NCI-H1694 treated with DMSO at 0.1 percent for 48 hours (cell line): Measurements from ENCODE around the gene COX6B2.
"Not testable (repeated sequence)": the region's sequence is repeated elsewhere in the genome, so short reads cannot be mapped to it uniquely, and the experiment has no call there.

Experiments
- DNase-seq: peaks from one replicate; lab custom pipeline; 2025; lab: John Stamatoyannopoulos, UW

Gene COX6B2, protein sequence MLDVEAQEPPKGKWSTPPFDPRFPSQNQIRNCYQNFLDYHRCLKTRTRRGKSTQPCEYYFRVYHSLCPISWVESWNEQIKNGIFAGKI

DNA sequence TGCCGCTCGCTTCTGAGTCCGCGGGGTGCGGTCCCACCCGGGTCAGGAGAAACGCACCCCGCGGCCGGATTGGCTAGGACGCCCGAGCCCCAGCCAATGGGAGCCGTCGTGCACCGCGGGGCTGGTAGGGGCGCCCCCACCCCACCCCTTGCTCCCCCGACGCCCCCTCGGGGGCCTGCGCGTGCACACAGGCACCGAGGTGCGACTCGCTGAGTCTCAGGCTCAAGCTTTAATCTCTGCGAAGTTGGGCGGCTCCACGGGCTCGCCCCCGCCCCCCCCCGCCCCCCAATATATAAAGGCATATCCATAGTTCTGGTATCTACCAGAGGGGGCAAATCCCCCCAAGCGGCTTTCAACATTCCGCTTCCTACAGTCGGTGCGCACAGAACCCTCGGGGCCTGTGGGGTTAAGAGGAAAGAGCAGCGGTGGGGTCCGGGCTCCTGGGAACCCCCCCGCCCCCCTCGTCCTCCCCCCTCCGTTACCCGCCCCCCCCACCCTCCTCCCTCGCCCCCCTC, at the start of gene COX6B2:
Gene COX6B2 (minus strand): TSS at position 22 of the 515 bp plus-strand sequence. CDS start 198 bp downstream, outside the sequence.
- DNase-seq = no peak

- DNase-seq = no peak
Measured at GRCh38 chr19:55402509-55402908, 48.0 kb upstream of the COX6B2 start.

DNA sequence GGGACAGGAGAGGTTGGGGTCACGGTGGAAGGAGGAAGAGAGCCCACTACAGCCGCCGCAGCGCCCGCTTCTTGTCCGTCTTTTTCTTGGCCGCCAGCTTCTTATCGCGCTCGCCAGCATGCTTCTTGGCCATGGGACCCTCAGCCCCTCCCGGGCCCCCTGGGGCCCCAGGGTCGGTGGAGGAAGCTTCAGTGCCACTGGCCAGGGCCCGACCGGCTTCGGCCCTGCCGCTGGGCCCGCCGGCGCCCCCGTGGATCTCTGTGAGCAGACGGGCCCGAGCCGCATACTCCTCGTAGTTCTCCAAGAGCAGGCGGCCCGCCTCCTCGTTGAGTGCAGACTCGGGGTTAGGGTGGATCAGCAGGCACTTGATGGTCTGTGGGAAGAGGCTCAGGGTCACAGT, 46.9 kb upstream of the COX6B2 start:
- not testable (repeated sequence) for DNase-seq

GRCh38 chr19:55400281-55401087, 46.0 kb upstream of the COX6B2 start:
- DNase-seq = no peak

GRCh38 chr19:55398200-55398925, 43.8 kb upstream of the COX6B2 start:
- DNase-seq = no peak

GRCh38 chr19:55392820-55393761, 38.6 kb upstream of the COX6B2 start:
- no peak for DNase-seq

GRCh38 chr19:55391702-55392615, 37.4 kb upstream of the COX6B2 start:
- no peak for DNase-seq

DNA sequence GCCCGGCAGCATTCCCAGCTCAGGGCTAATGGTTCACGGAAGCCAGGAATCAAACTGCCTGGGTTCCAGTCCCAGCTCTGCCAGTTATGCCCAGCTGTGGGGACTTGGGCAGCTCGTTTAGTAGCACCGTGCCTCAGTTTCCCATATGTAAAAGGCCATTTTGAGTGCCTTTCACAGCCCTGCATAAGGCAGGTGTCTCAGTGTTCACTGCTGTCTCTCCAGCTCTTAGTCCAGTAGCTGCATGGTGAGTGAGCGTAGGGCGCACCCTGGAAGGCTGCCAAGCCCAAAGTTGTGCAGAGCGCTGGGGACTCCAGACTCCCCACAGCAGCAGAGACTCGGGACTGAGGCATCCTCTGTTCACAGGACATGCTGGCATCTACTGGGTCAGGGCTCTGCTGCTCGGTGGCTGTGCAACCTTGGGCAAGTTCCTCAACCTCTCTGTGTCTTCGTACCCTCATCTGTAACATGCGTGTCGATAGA, 36.7 kb upstream of the COX6B2 start:
- DNase-seq = no peak

DNA sequence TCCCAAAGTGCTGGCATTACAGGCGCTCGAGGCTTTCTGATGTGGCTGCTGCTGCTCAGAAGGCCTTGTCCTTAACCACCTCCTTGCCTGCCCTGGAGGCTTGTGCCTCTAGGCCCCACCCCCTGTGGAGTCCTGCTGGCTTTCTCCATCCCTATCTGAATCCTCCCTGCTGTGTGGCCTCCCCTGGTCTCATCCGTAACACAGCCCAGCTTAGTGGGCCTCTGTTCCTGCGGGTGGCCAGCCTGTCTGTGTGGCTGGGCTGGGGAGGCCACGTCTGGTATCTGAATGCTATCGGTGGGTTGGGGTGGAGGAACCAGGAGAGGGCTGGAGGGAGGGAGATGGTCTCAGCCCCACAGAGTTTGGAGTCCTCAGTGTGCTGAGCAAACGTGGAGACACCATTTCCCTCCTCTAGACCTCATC, 36.0 kb upstream of the COX6B2 start:
- no peak for DNase-seq

- no peak for DNase-seq
Measured at GRCh38 chr19:55389386-55390317, 35.1 kb upstream of the COX6B2 start.

DNA sequence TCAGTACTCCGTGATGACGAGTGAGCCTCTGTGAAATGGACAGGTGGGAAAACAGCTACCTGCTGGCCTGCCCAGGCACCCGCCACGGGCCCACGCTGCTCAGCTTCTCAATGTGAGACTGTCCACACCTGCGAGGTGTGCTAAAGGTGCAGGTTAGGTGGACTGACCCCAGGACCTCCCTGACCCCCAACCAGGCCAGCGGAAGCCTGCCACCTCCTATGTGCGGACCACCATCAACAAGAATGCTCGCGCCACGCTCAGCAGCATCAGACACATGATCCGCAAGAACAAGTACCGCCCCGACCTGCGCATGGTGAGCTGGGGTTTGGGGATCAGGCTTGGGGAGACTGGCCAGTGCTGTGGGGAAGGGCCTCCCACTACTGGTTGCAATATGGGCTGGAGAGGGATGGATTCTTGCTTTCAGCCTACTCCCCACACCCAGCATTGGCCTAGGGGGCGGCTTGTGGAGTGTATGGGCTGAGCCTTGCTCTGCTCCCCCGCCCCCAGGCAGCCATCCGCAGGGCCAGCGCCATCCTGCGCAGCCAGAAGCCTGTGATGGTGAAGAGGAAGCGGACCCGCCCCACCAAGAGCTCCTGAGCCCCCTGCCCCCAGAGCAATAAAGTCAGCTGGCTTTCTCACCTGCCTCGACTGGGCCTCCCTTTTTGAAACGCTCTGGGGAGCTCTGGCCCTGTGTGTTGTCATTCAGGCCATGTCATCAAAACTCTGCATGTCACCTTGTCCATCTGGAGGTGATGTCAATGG, 33.4 kb upstream of the COX6B2 start:
- DNase-seq = no peak

GRCh38 chr19:55386493-55386971, 32.0 kb upstream of the COX6B2 start:
- DNase-seq = no peak

GRCh38 chr19:55385724-55386492, 31.4 kb upstream of the COX6B2 start, which contains the start of gene RPL28:
TSS of gene RPL28 (plus strand) at chr19:55385932. CDS start at chr19:55386358, 426 bp downstream.
- peak; percentile 99 for DNase-seq

DNA sequence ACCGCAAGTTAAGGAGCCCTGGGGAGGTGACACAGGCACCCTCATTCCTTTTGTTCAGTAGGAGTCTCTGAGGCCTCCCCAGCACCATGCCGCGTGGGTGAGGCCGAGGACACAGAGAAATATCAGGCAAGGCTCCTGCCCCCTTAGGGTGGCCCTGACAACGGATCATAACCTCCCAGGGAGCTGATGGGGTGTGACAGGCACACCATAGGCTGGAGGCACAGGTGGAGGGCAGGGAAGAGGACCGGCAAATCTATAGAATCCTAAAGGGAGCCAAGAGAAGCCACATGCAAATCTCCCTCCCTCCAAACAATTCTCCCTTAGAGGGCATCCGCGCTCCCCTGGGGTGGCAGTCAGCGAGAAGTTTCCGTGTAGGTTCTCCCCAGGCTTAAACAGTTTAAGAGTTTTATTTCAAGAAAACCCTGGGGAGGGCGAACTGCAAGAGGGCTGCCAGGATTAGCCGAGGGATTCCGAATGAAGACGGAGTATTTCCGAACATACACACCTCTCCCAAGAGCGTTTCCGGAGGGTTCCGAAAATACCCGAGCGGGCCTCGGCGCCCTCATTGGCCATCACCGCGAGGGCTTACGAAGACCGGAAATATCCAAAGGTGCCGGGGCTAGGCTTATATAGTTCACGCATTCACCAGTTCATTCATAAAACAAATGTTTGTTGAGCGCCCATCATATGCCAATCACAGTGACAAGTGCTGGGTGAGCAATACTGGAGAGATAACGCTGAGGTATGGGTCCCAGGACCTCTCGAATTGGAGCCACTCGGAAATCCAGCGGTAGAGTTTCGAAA, 30.6 kb upstream of the COX6B2 start:
- DNase-seq = peak; percentile 99

DNA sequence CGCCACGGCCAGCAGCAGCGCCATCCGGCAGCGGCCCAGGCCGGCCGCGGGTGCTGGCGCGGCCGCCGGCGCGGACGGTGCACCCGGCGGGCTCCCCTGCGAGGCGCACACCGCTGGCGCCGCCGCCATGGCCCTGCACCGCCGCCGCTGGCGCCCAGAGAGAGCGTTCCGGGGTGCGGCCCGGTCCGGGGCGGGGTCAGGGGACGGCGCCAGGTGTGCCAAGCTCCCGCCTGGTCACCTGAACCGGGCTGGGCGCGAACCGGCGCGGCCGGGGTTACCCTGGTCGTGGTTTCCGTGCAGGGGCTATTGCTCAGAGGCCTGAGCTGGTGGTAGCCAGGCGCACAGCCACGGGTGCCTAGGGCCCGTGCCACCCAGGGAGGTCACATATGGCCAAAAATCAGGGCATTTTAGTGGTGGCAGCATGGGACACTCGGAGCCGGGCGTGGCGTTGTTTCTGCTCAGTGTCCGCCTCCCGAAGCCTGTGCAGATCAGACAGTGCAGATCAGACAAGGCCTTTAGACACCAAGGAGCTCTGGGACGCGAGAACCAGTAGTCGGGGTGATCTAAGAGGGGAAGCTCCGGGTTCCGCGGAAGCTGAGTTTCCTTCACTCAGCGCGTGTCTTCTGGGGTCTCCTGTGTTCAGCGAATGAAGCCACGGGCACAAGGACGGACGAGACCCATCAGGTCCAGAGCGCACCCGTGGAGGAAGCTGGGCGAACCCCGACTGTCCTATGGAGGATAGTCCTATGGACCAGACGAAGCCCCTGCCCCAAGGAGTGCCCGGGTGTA, 29.8 kb upstream of the COX6B2 start, which contains the start of gene TMEM238:
Gene TMEM238 (minus strand): TSS at position 162 of the 789 bp plus-strand sequence. CDS start 33 bp downstream, at position 129.
- peak; percentile 36 for DNase-seq
